ENCODE data around the gene PGAM5. TPM values are rescaled to one million over a fixed set of nuclear protein-coding genes. Genes with fewer than 3 reads are reported as not detected.

The PGAM5 gene
- polyA plus RNA-seq, 3 donors = 7.0 to 10.3 (median 9.6) TPM

DNA sequence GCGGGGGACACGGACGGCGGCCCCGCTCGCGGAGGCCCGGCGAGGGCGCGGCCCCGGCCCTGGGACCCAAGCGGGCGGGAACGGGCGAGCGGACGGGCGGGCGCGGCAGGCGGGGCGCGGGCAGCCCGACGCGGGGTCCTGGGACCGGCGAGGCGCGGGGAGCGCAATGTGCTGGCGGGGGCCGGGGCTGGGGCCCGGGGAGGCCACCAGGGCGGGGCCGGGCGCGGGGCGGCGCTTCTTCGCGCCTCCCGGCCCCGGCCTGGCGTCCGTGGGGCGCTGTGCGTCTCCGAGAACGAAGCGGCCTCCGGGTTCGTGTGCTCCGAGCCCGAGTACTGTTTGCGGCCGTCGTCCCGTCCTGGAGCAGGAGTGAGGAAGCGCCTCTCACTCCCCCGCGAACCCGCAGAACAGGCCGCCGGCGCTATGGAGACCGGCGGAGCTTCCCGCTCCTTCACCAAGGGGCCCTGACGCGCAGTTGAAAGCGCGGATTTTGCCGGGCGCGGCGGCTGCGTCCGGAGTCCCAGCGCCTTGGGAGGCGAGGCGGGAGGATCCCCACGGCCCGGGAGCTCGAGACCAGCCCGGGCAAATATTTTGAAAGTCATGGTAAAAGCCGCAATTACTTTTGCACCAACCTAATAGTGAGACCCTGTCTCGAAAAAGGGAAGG is 51.4 kb downstream of the PGAM5 start:
- WGBS (ENCODE audit: insufficient coverage) = 0% methylated on average over 84 of the region's 89 CpGs
- peak; percentile 79 to 88 (median 84) for DNase-seq
- H4K20me1 ChIP-seq (ENCODE audit: insufficient read depth, low read length) = peaks cover 31% of the 10 kb centered on the region
- intact Hi-C loops (cut with micrococcal nuclease) = loop anchor here (5.0 to 10.0 kb wide), 3 partner anchors 50 to 123 kb away; partner anchors contain the start of genes CHFR (in 1 of the 2), GOLGA3 (in 1 of the 2) and PGAM5 (in 1 of the 2)
- H3K4me1 Mint-ChIP-seq = peaks cover 38% of the 10 kb centered on the region
- peaks cover 7 to 19% of the 10 kb centered on the region in 2 donors for H3K36me3 Mint-ChIP-seq
- H3K27me3 Mint-ChIP-seq (ENCODE audit: low read depth in 3 of 3) = peaks cover 0 to 2% (median 0%) of the 10 kb centered on the region in 3 donors
- peak overlapping the region; percentile 88 for H3K9ac ChIP-seq (ENCODE audit: insufficient read depth, low read length, poor library complexity, severe bottlenecking)
- H3K4me3 Mint-ChIP-seq = peak overlapping the region; percentile 76 to 88
- peak overlapping the region; percentile 87 for H2AFZ ChIP-seq (ENCODE audit: insufficient read depth, low read depth, low read length, poor library complexity, severe bottlenecking)
- H3K4me3 ChIP-seq (replicated peaks in 1 of 3; ENCODE audit: low read depth in 2 of 3, low read length in 3 of 3) = peak overlapping the region; percentile 60 to 84 (median 78)
- H3K27me3 ChIP-seq (ENCODE audit: control insufficient read depth in 2 of 2, insufficient read depth in 2 of 2, low read length in 2 of 2) = no peaks in the 10 kb centered on the region
- TF ChIP-seq, protein P1, sequence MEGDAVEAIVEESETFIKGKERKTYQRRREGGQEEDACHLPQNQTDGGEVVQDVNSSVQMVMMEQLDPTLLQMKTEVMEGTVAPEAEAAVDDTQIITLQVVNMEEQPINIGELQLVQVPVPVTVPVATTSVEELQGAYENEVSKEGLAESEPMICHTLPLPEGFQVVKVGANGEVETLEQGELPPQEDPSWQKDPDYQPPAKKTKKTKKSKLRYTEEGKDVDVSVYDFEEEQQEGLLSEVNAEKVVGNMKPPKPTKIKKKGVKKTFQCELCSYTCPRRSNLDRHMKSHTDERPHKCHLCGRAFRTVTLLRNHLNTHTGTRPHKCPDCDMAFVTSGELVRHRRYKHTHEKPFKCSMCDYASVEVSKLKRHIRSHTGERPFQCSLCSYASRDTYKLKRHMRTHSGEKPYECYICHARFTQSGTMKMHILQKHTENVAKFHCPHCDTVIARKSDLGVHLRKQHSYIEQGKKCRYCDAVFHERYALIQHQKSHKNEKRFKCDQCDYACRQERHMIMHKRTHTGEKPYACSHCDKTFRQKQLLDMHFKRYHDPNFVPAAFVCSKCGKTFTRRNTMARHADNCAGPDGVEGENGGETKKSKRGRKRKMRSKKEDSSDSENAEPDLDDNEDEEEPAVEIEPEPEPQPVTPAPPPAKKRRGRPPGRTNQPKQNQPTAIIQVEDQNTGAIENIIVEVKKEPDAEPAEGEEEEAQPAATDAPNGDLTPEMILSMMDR (IDR thresholded peaks at IDR 0.05) = peak; percentile 25
- peaks cover 57% of the 10 kb centered on the region for H3K79me2 ChIP-seq (ENCODE audit: insufficient read depth, low read length)
- H3K36me3 ChIP-seq (replicated peaks in 1 of 2; ENCODE audit: control insufficient read depth in 1 of 2, insufficient read depth in 2 of 2, low read length in 2 of 2) = peaks cover 5 to 21% of the 10 kb centered on the region in 2 donors
- H3K9me3 Mint-ChIP-seq = peaks cover 0 to 2% (median 0%) of the 10 kb centered on the region in 7 donors
- peak overlapping the region; percentile 85 to 91 for H3K27ac ChIP-seq (ENCODE audit: low read depth in 1 of 2, low read length in 2 of 2)
- peaks cover 35 to 47% of the 10 kb centered on the region in 2 donors for H3K4me1 ChIP-seq (ENCODE audit: control insufficient read depth in 1 of 2, insufficient read depth in 2 of 2, low read length in 2 of 2)
- peak overlapping the region; percentile 88 for H3K4me2 ChIP-seq (replicated peaks; ENCODE audit: extremely low read depth, low read length, poor library complexity, severe bottlenecking)
- H3K9me3 ChIP-seq (replicated peaks in 1 of 2; ENCODE audit: control insufficient read depth in 1 of 2, insufficient read depth in 1 of 2, low read length in 2 of 2) = no peaks in the 10 kb centered on the region
- H3K27ac Mint-ChIP-seq = peak overlapping the region; percentile 81 to 94 (median 89)

DNA sequence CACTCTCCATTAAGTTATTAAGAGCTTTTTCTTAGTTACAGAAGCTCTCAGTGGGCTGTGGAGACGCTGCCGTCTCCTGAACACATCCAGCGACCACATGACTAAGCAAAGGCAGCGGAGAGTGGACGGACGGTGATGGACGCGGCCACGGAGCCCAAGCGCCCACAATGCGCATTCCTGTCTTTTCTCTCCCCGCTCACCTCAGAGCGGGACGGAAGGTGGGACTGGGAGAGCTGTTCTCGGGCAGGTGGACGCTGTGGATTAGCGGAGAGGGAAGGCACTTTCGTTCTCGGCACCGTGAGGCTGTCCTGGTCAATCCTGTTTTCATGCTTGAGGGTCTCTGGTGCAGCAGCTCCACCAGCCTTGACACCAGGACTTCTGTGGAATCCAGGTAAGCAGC is 53.6 kb downstream of the PGAM5 start:
- Histone ChIP-seq H3K27ac (ENCODE audit: low read depth in 1 of 2, low read length in 2 of 2) (no peak overlapping the region), H4K20me1 (ENCODE audit: insufficient read depth, low read length) (peaks cover 14% of the 10 kb centered on the region), H3K9ac (ENCODE audit: insufficient read depth, low read length, poor library complexity, severe bottlenecking) (no peak overlapping the region), H3K36me3 (replicated peaks in 1 of 2; ENCODE audit: control insufficient read depth in 1 of 2, insufficient read depth in 2 of 2, low read length in 2 of 2) (peaks cover 0 to under 1% of the 10 kb centered on the region in 2 donors), H3K4me3 (replicated peaks in 1 of 3; ENCODE audit: low read depth in 2 of 3, low read length in 3 of 3) (no peak overlapping the region), H3K4me2 (replicated peaks; ENCODE audit: extremely low read depth, low read length, poor library complexity, severe bottlenecking) (no peak overlapping the region), H3K27me3 (ENCODE audit: control insufficient read depth in 2 of 2, insufficient read depth in 2 of 2, low read length in 2 of 2) (no peaks in the 10 kb centered on the region), H2AFZ (ENCODE audit: insufficient read depth, low read depth, low read length, poor library complexity, severe bottlenecking) (no peak overlapping the region), H3K79me2 (ENCODE audit: insufficient read depth, low read length) (peaks cover 43% of the 10 kb centered on the region), H3K9me3 (replicated peaks in 1 of 2; ENCODE audit: control insufficient read depth in 1 of 2, insufficient read depth in 1 of 2, low read length in 2 of 2) (no peaks in the 10 kb centered on the region), H3K4me1 (ENCODE audit: control insufficient read depth in 1 of 2, insufficient read depth in 2 of 2, low read length in 2 of 2) (peaks cover 57 to 69% of the 10 kb centered on the region in 2 donors)
- TF ChIP-seq, protein P1 (IDR thresholded peaks at IDR 0.05) = no peak
- peaks cover 58% of the 10 kb centered on the region for H3K4me1 Mint-ChIP-seq
- no peak for DNase-seq
- intact Hi-C loops (cut with micrococcal nuclease) = loop anchor here (5.0 to 10.0 kb wide), 3 partner anchors 52 to 121 kb away; partner anchors contain the start of genes CHFR (in 1 of the 2), GOLGA3 (in 1 of the 2) and PGAM5 (in 1 of the 2)
- peaks cover 3 to 4% of the 10 kb centered on the region in 2 donors for H3K36me3 Mint-ChIP-seq
- peaks cover 0 to 2% (median 0%) of the 10 kb centered on the region in 3 donors for H3K27me3 Mint-ChIP-seq (ENCODE audit: low read depth in 3 of 3)
- no peak overlapping the region for H3K27ac Mint-ChIP-seq
- WGBS (ENCODE audit: insufficient coverage) = 97% methylated on average over 20 of the region's 20 CpGs
- H3K9me3 Mint-ChIP-seq = peaks cover 0 to 2% (median 0%) of the 10 kb centered on the region in 7 donors
- no peak overlapping the region for H3K4me3 Mint-ChIP-seq

Measured in CD14-positive monocyte (primary cell).